ENCODE measurements around the gene SPATS2L.

SPATS2L gene

GRCh38 chr2:200274116-200275075 lies 32.1 kb upstream of the SPATS2L start:
- H3K27me3 ChIP-seq (replicated peaks; ENCODE audit: insufficient read depth, low read length): no peaks in the 10 kb centered on the region
- H3F3A ChIP-seq (ENCODE audit: insufficient read depth, low read length): no peaks in the 10 kb centered on the region
- H3K9ac ChIP-seq (ENCODE audit: low read length): no peak overlapping the region
- no peaks in the 10 kb centered on the region for H3K79me2 ChIP-seq (ENCODE audit: low read length)
- peaks cover 6% of the 10 kb centered on the region; the same call in 1 of the 2 replicates for H3K4me1 ChIP-seq (ENCODE audit: low read length)
- H4K20me1 ChIP-seq (ENCODE audit: insufficient read depth, low read length): no peaks in the 10 kb centered on the region
- no peak overlapping the region for H3K4me2 ChIP-seq (ENCODE audit: low read depth, low read length)
- no peaks in the 10 kb centered on the region for H3K9me2 ChIP-seq (replicated peaks; ENCODE audit: insufficient read depth, low read length)
- no peaks in the 10 kb centered on the region for H3K36me3 ChIP-seq (replicated peaks; ENCODE audit: insufficient read depth, low read length)
- DNase-seq: no peak
- no peak overlapping the region for H2AFZ ChIP-seq (ENCODE audit: low read length)
- H3K4me3 ChIP-seq (ENCODE audit: low read length): no peak overlapping the region
- H3K9me3 ChIP-seq (replicated peaks; ENCODE audit: insufficient read depth, low read length): no peaks in the 10 kb centered on the region
- H3K27ac ChIP-seq (ENCODE audit: low read length): no peak overlapping the region
- TF ChIP-seq EZH2phosphoT487 (IDR thresholded peaks at IDR 0.05; ENCODE audit: low read length) (no peak), CTCF (IDR thresholded peaks at IDR 0.05; ENCODE audit: low read length) (no peak), EZH2 (optimal IDR thresholded peaks at IDR 0.05; ENCODE audit: low read depth, low read length) (no peak)

GRCh38 chr2:200275295-200276013 lies 31.0 kb upstream of the SPATS2L start:
- no peak for DNase-seq
- Histone ChIP-seq H3K9me2 (replicated peaks; ENCODE audit: insufficient read depth, low read length) (no peaks in the 10 kb centered on the region), H2AFZ (ENCODE audit: low read length) (no peak overlapping the region), H3K9me3 (replicated peaks; ENCODE audit: insufficient read depth, low read length) (no peaks in the 10 kb centered on the region), H3K4me1 (ENCODE audit: low read length) (peaks cover 6% of the 10 kb centered on the region; the same call in 1 of the 2 replicates), H3K4me2 (ENCODE audit: low read depth, low read length) (no peak overlapping the region), H3K27me3 (replicated peaks; ENCODE audit: insufficient read depth, low read length) (no peaks in the 10 kb centered on the region), H3K9ac (ENCODE audit: low read length) (no peak overlapping the region), H3F3A (ENCODE audit: insufficient read depth, low read length) (no peaks in the 10 kb centered on the region), H3K79me2 (ENCODE audit: low read length) (no peaks in the 10 kb centered on the region), H4K20me1 (ENCODE audit: insufficient read depth, low read length) (no peaks in the 10 kb centered on the region), H3K27ac (ENCODE audit: low read length) (no peak overlapping the region), H3K4me3 (ENCODE audit: low read length) (no peak overlapping the region), H3K36me3 (replicated peaks; ENCODE audit: insufficient read depth, low read length) (no peaks in the 10 kb centered on the region)
- no peak for TF ChIP-seq EZH2phosphoT487 (IDR thresholded peaks at IDR 0.05; ENCODE audit: low read length)
- TF ChIP-seq EZH2 (optimal IDR thresholded peaks at IDR 0.05; ENCODE audit: low read depth, low read length): no peak
- TF ChIP-seq CTCF (IDR thresholded peaks at IDR 0.05; ENCODE audit: low read length): no peak

GRCh38 chr2:200276472-200276871 lies 30.0 kb upstream of the SPATS2L start:
- Histone ChIP-seq H3K9me2 (replicated peaks; ENCODE audit: insufficient read depth, low read length) (no peaks in the 10 kb centered on the region), H3K9ac (ENCODE audit: low read length) (no peak overlapping the region), H2AFZ (ENCODE audit: low read length) (no peak overlapping the region), H3K36me3 (replicated peaks; ENCODE audit: insufficient read depth, low read length) (no peaks in the 10 kb centered on the region), H3K27me3 (replicated peaks; ENCODE audit: insufficient read depth, low read length) (no peaks in the 10 kb centered on the region), H3K4me1 (ENCODE audit: low read length) (peaks cover 6% of the 10 kb centered on the region; the same call in 1 of the 2 replicates), H4K20me1 (ENCODE audit: insufficient read depth, low read length) (no peaks in the 10 kb centered on the region), H3F3A (ENCODE audit: insufficient read depth, low read length) (no peaks in the 10 kb centered on the region), H3K4me3 (ENCODE audit: low read length) (no peak overlapping the region), H3K27ac (ENCODE audit: low read length) (no peak overlapping the region), H3K4me2 (ENCODE audit: low read depth, low read length) (no peak overlapping the region), H3K79me2 (ENCODE audit: low read length) (no peaks in the 10 kb centered on the region), H3K9me3 (replicated peaks; ENCODE audit: insufficient read depth, low read length) (no peaks in the 10 kb centered on the region)
- DNase-seq: no peak
- TF ChIP-seq EZH2 (optimal IDR thresholded peaks at IDR 0.05; ENCODE audit: low read depth, low read length) (no peak), CTCF (IDR thresholded peaks at IDR 0.05; ENCODE audit: low read length) (no peak), EZH2phosphoT487 (IDR thresholded peaks at IDR 0.05; ENCODE audit: low read length) (no peak)

Measured in MM.1S (cell line).